ENCODE measurements around the gene RPL31. TPM values are rescaled to one million over a fixed set of nuclear protein-coding genes. Genes with fewer than 3 reads are reported as not detected.

Gene RPL31
- total RNA-seq, 1 donor from 2014 or later, result 2,596 TPM

DNA sequence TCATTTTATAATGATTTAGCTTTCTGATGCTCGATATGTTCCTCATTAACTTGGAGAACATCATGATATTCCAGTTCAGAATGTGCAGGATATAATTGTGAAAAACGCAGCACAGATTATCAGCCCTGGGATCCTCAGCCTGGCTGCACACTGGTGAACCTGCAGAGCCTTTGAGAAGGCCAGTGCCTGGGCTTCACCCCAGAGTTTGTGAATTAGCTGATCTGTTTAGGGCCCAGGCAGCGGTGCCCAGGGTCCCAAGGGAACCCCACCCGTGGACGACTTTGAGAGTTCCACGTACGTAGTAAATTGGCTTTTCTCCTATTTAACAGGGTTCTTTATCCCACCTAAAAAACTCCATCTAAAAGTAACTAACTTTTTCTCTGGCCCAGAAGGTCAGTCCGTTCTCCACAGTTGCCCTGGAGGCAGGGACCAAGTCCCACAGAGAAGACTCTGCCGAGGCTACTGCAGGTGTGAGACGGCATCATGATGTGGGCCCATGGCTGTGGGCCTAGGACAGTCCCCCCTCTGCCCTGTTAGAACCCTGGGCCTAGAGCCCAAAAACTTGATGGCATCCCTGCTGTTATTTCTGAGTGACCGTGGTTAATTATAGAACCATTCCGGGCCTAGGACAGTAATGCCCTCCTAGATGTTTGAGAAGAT is 39.6 kb upstream of the RPL31 start:
- no peak for DNase-seq (ENCODE audit: low spot score)
- Histone ChIP-seq H3K27ac (no peak overlapping the region), H3K4me1 (no peaks in the 10 kb centered on the region), H3K9me3 (ENCODE audit: low read depth) (no peaks in the 10 kb centered on the region), H3K9ac (no peak overlapping the region), H3F3A (ENCODE audit: low read depth) (no peaks in the 10 kb centered on the region), H3K27me3 (no peaks in the 10 kb centered on the region), H4K20me1 (ENCODE audit: low read depth) (no peaks in the 10 kb centered on the region), H3K36me3 (no peaks in the 10 kb centered on the region), H3K4me3 (no peak overlapping the region), H3K79me2 (ENCODE audit: low read depth) (no peaks in the 10 kb centered on the region), H3K4me2 (no peak overlapping the region), H2AFZ (replicated peaks) (no peak overlapping the region)
- no peak overlapping the region for H3K4me3 Mint-ChIP-seq
- TF ChIP-seq, protein P1, sequence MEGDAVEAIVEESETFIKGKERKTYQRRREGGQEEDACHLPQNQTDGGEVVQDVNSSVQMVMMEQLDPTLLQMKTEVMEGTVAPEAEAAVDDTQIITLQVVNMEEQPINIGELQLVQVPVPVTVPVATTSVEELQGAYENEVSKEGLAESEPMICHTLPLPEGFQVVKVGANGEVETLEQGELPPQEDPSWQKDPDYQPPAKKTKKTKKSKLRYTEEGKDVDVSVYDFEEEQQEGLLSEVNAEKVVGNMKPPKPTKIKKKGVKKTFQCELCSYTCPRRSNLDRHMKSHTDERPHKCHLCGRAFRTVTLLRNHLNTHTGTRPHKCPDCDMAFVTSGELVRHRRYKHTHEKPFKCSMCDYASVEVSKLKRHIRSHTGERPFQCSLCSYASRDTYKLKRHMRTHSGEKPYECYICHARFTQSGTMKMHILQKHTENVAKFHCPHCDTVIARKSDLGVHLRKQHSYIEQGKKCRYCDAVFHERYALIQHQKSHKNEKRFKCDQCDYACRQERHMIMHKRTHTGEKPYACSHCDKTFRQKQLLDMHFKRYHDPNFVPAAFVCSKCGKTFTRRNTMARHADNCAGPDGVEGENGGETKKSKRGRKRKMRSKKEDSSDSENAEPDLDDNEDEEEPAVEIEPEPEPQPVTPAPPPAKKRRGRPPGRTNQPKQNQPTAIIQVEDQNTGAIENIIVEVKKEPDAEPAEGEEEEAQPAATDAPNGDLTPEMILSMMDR (IDR thresholded peaks at IDR 0.05), result no peak
- TF ChIP-seq EZH2phosphoT487 (IDR thresholded peaks at IDR 0.05) (no peak), EZH2 (IDR thresholded peaks at IDR 0.05) (no peak)
- no peak overlapping the region for H3K27ac Mint-ChIP-seq
- H3K36me3 Mint-ChIP-seq, result no peaks in the 10 kb centered on the region
- peaks cover 5% of the 10 kb centered on the region for H3K4me1 Mint-ChIP-seq
- no peaks in the 10 kb centered on the region for H3K9me3 Mint-ChIP-seq
- peaks cover 3% of the 10 kb centered on the region for H3K27me3 Mint-ChIP-seq (ENCODE audit: insufficient read depth, low read depth)

DNA sequence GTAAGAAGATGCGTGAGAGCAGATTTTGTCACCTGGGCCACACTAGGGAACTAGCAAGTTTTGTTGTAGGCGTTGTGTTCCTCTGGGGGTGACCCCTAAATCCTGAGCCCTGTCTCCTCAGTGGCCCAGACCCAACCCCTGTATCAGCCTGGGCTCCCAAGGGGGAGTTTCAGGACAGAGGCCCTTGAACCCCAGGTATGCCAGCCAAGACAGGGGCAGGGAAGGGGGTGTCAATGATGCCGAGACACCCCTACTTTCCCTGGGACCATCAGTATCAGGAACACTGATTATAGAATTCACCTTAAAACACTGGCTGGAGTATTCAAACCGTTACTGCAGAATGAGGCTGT is 39.1 kb upstream of the RPL31 start:
- H3K4me2 ChIP-seq, result no peak overlapping the region
- Mint-ChIP-seq H3K27ac (no peak overlapping the region), H3K27me3 (ENCODE audit: insufficient read depth, low read depth) (peaks cover 5% of the 10 kb centered on the region), H3K9me3 (no peaks in the 10 kb centered on the region), H3K4me1 (peaks cover 5% of the 10 kb centered on the region), H3K4me3 (no peak overlapping the region), H3K36me3 (no peaks in the 10 kb centered on the region)
- no peak overlapping the region for H2AFZ ChIP-seq (replicated peaks)
- H3K4me1 ChIP-seq, result no peaks in the 10 kb centered on the region
- H3F3A ChIP-seq (ENCODE audit: low read depth), result no peaks in the 10 kb centered on the region
- DNase-seq (ENCODE audit: low spot score), result no peak
- H3K27me3 ChIP-seq, result no peaks in the 10 kb centered on the region
- H3K27ac ChIP-seq, result no peak overlapping the region
- H3K4me3 ChIP-seq, result no peak overlapping the region
- TF ChIP-seq EZH2phosphoT487 (IDR thresholded peaks at IDR 0.05), result no peak
- no peaks in the 10 kb centered on the region for H3K9me3 ChIP-seq (ENCODE audit: low read depth)
- H4K20me1 ChIP-seq (ENCODE audit: low read depth), result no peaks in the 10 kb centered on the region
- no peaks in the 10 kb centered on the region for H3K79me2 ChIP-seq (ENCODE audit: low read depth)
- H3K36me3 ChIP-seq, result no peaks in the 10 kb centered on the region
- no peak overlapping the region for H3K9ac ChIP-seq

DNA sequence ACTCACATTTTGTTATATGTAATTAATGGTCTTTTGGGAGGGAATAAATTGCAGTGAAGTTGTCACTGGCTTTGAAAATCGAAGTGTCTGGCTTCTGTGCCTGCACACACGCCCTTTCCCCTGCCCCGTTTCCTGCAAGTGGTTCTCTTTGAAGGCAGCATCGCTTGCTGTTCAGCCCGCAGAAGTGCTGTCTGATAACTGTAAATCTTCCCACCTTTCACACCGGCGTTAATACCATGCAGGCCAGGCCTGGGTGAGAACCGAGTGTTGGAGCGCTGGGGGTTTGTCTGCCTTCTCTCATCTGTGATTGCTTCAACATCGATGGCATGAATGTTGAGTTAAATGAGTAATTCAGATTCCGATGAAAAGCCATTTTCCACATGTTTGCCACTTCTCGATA is 37.9 kb upstream of the RPL31 start:
- H3K27ac ChIP-seq, result no peak overlapping the region
- Mint-ChIP-seq H3K27ac (no peak overlapping the region), H3K9me3 (no peaks in the 10 kb centered on the region), H3K36me3 (no peaks in the 10 kb centered on the region), H3K27me3 (ENCODE audit: insufficient read depth, low read depth) (peaks cover 3% of the 10 kb centered on the region), H3K4me3 (no peak overlapping the region), H3K4me1 (peaks cover under 1% of the 10 kb centered on the region)
- no peaks in the 10 kb centered on the region for H3K36me3 ChIP-seq
- DNase-seq (ENCODE audit: low spot score), result no peak
- H3K9ac ChIP-seq, result no peak overlapping the region
- no peaks in the 10 kb centered on the region for H4K20me1 ChIP-seq (ENCODE audit: low read depth)
- no peak overlapping the region for H3K4me3 ChIP-seq
- no peaks in the 10 kb centered on the region for H3K79me2 ChIP-seq (ENCODE audit: low read depth)
- no peak overlapping the region for H3K4me2 ChIP-seq
- no peaks in the 10 kb centered on the region for H3K4me1 ChIP-seq
- no peaks in the 10 kb centered on the region for H3K9me3 ChIP-seq (ENCODE audit: low read depth)
- H3K27me3 ChIP-seq, result no peaks in the 10 kb centered on the region
- H2AFZ ChIP-seq (replicated peaks), result no peak overlapping the region
- H3F3A ChIP-seq (ENCODE audit: low read depth), result no peaks in the 10 kb centered on the region
- TF ChIP-seq, protein P1 (IDR thresholded peaks at IDR 0.05), result no peak
- no peak for TF ChIP-seq EZH2phosphoT487 (IDR thresholded peaks at IDR 0.05)
- TF ChIP-seq EZH2 (IDR thresholded peaks at IDR 0.05), result no peak

DNA sequence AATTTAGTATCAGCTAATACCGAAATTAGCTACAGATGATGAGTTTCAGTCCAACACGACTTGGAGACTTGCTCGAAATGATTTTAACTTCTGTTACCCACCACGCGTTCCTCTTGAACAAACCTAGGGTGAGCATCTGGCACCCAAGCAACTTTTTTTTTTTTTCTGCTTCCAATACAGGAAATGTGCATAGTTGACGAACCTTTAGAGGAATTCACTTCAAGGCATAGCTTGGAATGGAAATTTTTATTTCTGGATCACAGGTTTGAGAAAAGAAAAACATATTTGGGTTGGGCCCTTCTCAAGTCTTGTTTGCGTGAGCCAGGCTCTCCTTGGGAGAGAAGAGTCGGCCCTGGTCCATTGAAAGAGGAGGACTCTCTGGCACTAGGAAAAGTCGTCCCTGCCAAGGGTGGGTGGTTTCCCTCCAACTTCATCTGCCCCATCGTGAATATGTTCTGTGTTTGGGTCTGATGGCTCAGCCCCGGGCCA is 37.4 kb upstream of the RPL31 start:
- H3K4me1 ChIP-seq, result no peaks in the 10 kb centered on the region
- H3K4me2 ChIP-seq, result no peak overlapping the region
- Mint-ChIP-seq H3K27me3 (ENCODE audit: insufficient read depth, low read depth) (peaks cover 3% of the 10 kb centered on the region), H3K4me1 (no peaks in the 10 kb centered on the region), H3K4me3 (no peak overlapping the region), H3K9me3 (no peaks in the 10 kb centered on the region), H3K36me3 (no peaks in the 10 kb centered on the region), H3K27ac (no peak overlapping the region)
- no peak overlapping the region for H2AFZ ChIP-seq (replicated peaks)
- no peaks in the 10 kb centered on the region for H3K27me3 ChIP-seq
- TF ChIP-seq EZH2 (IDR thresholded peaks at IDR 0.05) (no peak), EZH2phosphoT487 (IDR thresholded peaks at IDR 0.05) (no peak)
- TF ChIP-seq, protein P1 (IDR thresholded peaks at IDR 0.05), result no peak
- H3K27ac ChIP-seq, result no peak overlapping the region
- no peaks in the 10 kb centered on the region for H3K36me3 ChIP-seq
- no peaks in the 10 kb centered on the region for H3F3A ChIP-seq (ENCODE audit: low read depth)
- no peaks in the 10 kb centered on the region for H3K79me2 ChIP-seq (ENCODE audit: low read depth)
- H3K9me3 ChIP-seq (ENCODE audit: low read depth), result no peaks in the 10 kb centered on the region
- H4K20me1 ChIP-seq (ENCODE audit: low read depth), result no peaks in the 10 kb centered on the region
- no peak overlapping the region for H3K4me3 ChIP-seq
- DNase-seq (ENCODE audit: low spot score), result no peak
- no peak overlapping the region for H3K9ac ChIP-seq

Measured in neural progenitor cell (in vitro differentiated cells).